B cell (primary cell): ENCODE data around the gene KRT79. TPM values are rescaled to one million over a fixed set of nuclear protein-coding genes. Genes with fewer than 3 reads are reported as not detected.

Source experiments
- ATAC-seq: fragments of 200-7000 bp; cut with Tn5 transposase; one replicate; pipeline ENCODE4 v1.10.0; 2021; ENCODE audit warnings: low read depth, mild to moderate bottlenecking, moderate number of reproducible peaks, moderate library complexity
- CTCF ChIA-PET: fragments of 350-600 bp; sonication (Branson Sonifier 250); formaldehyde crosslinking; loops from one replicate; lab custom pipeline; 2021; ENCODE audit warnings: antibody characterized with exemption, inconsistent platforms; lab: Charles Lee
- POLR2A ChIA-PET: fragments of 350-600 bp; sonication (Branson Sonifier 250); formaldehyde crosslinking; loops from one replicate; lab custom pipeline; 2021; ENCODE audit warnings: antibody characterized with exemption; lab: Charles Lee
- DNase-seq: peaks from one replicate; pipeline ENCODE4 v3.0.0; 2013
- H2AFZ ChIP-seq: 2 replicates; pipeline ENCODE4 v1.6.1; 2012; ENCODE audit warnings: mild to moderate bottlenecking, low read depth, low read length; ENCODE audit not compliant: insufficient read depth, poor library complexity, severe bottlenecking
- H3K27ac ChIP-seq, 2 donors: 1 replicate in 1 of 2; 2 replicates in 1 of 2; pipeline ENCODE4 v1.5.1; 2012 to 2013; ENCODE audit warnings: low read length in 2 of 2, mild to moderate bottlenecking in 2 of 2, moderate library complexity in 1 of 2
- H3K27me3 ChIP-seq, 4 experiments: fragments of 200-600 bp in 1 of 4; sonication (generic) in 1 of 4; replicated peaks in 1 of 4; 1 replicate in 2 of 4; 2 replicates in 2 of 4; pipeline versions ENCODE4 v1.6.1 to v1.7.0; 2013 to 2016; ENCODE audit warnings: low read length in 3 of 4, mild to moderate bottlenecking in 2 of 4, mixed read lengths in 1 of 4, moderate library complexity in 1 of 4; ENCODE audit not compliant: insufficient read depth in 4 of 4, control insufficient read depth in 3 of 4; ENCODE audit errors: control extremely low read depth in 1 of 4
- H3K36me3 ChIP-seq, 2 experiments: replicated peaks in 1 of 2; 1 replicate in 1 of 2; 2 replicates in 1 of 2; pipeline versions ENCODE4 v1.6.1 to v1.7.1; 2013; ENCODE audit warnings: low read length in 1 of 2; ENCODE audit not compliant: insufficient read depth in 2 of 2, control insufficient read depth in 1 of 2; ENCODE audit errors: control extremely low read depth in 1 of 2, extremely low read depth in 1 of 2
- H3K4me1 ChIP-seq, 2 donors: fragments of 200-600 bp in 1 of 2; sonication (generic) in 1 of 2; 1 replicate in 1 of 2; 2 replicates in 1 of 2; pipeline versions ENCODE4 v1.5.1 to v1.6.1; 2013 to 2017; ENCODE audit warnings: low read length in 2 of 2; ENCODE audit not compliant: control insufficient read depth in 2 of 2, insufficient read depth in 2 of 2
- H3K4me2 ChIP-seq: replicated peaks from 2 replicates; pipeline ENCODE3; 2012; ENCODE audit warnings: mild to moderate bottlenecking, low read depth, low read length; ENCODE audit not compliant: poor library complexity, severe bottlenecking
- H3K4me3 ChIP-seq, 5 experiments: fragments of 200-600 bp in 1 of 5; sonication (generic) in 1 of 5; 1 replicate in 3 of 5; 2 replicates in 2 of 5; pipeline versions ENCODE4 v1.5.1 to v1.7.0; 2011 to 2016; ENCODE audit warnings: low read length in 4 of 5, mild to moderate bottlenecking in 4 of 5, low read depth in 2 of 5, control low read depth in 1 of 5, moderate library complexity in 1 of 5; ENCODE audit not compliant: insufficient read depth in 1 of 5; ENCODE audit errors: control extremely low read depth in 1 of 5, extremely low read depth in 1 of 5
- H3K79me2 ChIP-seq: fragments of 200-600 bp; sonication (generic); one replicate; pipeline ENCODE4 v1.6.0; 2016; ENCODE audit warnings: low read length; ENCODE audit not compliant: control insufficient read depth, insufficient read depth
- H3K9ac ChIP-seq: fragments of 200-600 bp; sonication (generic); 2 replicates; pipeline ENCODE4 v1.6.1; 2017; ENCODE audit warnings: mild to moderate bottlenecking, low read length, moderate library complexity
- H3K9me3 ChIP-seq, 3 donors: one replicate each; pipeline versions ENCODE4 v1.6.1 to v1.7.1; 2013; ENCODE audit warnings: low read length in 2 of 3; ENCODE audit not compliant: control insufficient read depth in 2 of 3, insufficient read depth in 1 of 3; ENCODE audit errors: control extremely low read depth in 1 of 3
- H4K20me1 ChIP-seq: 2 replicates; pipeline ENCODE4 v1.6.0; 2012; ENCODE audit warnings: mild to moderate bottlenecking, low read length; ENCODE audit not compliant: insufficient read depth, control insufficient read depth, poor library complexity, severe bottlenecking
- H3K27ac Mint-ChIP-seq: one replicate; pipeline ENCODE4 v1.8.0; 2021; ENCODE audit warnings: mixed read lengths
- H3K27me3 Mint-ChIP-seq: one replicate; pipeline ENCODE4 v1.8.0; 2021; ENCODE audit warnings: mixed read lengths
- H3K4me1 Mint-ChIP-seq: one replicate; pipeline ENCODE4 v1.8.0; 2021; ENCODE audit warnings: mixed read lengths
- H3K4me3 Mint-ChIP-seq: one replicate; pipeline ENCODE4 v1.8.0; 2021; ENCODE audit warnings: mixed read lengths
- H3K9me3 Mint-ChIP-seq: one replicate; pipeline ENCODE4 v1.8.0; 2022; ENCODE audit warnings: mixed read lengths; ENCODE audit not compliant: insufficient read depth
- CTCF ChIP-seq: fragments of 200-600 bp; IDR thresholded peaks from one replicate; pipeline ENCODE4 v1.8.0; 2022; ENCODE audit warnings: antibody characterized with exemption, mild to moderate bottlenecking
- EZH2 ChIP-seq: IDR thresholded peaks from 2 replicates; pipeline ENCODE4 v1.6.1; 2012; ENCODE audit warnings: borderline replicate concordance, low read depth, mild to moderate bottlenecking, moderate library complexity, low read length; ENCODE audit not compliant: insufficient read depth, poor library complexity, severe bottlenecking
- WGBS: methylation state at CpG from one replicate; pipeline ENCODE4 v1.1.5; 2013; ENCODE audit warnings: missing lambda C conversion rate; ENCODE audit not compliant: insufficient coverage; 5-methylcytosine and 5-hydroxymethylcytosine counted together
- intact Hi-C: fragments of 100-400 bp; cut with micrococcal nuclease; formaldehyde crosslinking; loops from one replicate; pipeline ENCODE4 v1.10.0; 2022
- polyA plus RNA-seq: library from polyadenylated mRNA; depleted of rRNA; stranded (reverse); fragments of >200 nt; gene quantifications from 2 replicates; pipeline ENCODE4 v1.2.3, GENCODE V29; 2012
- total RNA-seq, 2 donors: library from RNA; stranded (reverse); fragments of 120-200 nt in 1 of 2; gene quantifications; 1 replicate in 1 of 2; 2 replicates in 1 of 2; pipeline versions ENCODE4 v1.2.3 to v1.2.4, GENCODE V29; 2013 to 2022

KRT79 gene
- total and polyA plus RNA-seq, 2 donors (not counting 1 experiment from before 2014, with no cell fraction given), result not detected

- no peak overlapping the region for H3K4me3 Mint-ChIP-seq
Observed at GRCh38 chr12:52865090-52865944, 31.2 kb upstream of the KRT79 start.

More at GRCh38 chr12:52865090-52865944, 31.2 kb upstream of the KRT79 start:
- intact Hi-C loops, result no loop called here
- H3K27me3 ChIP-seq, result no peaks in the 10 kb centered on the region
- H3K9me3 ChIP-seq, result no peaks in the 10 kb centered on the region
- ATAC-seq, result no peak
- H3K9ac ChIP-seq, result no peak overlapping the region
- POLR2A ChIA-PET, result no interaction called here
- H3K4me3 ChIP-seq, result no peak overlapping the region
- H3K79me2 ChIP-seq, result no peaks in the 10 kb centered on the region
- no peak overlapping the region for H3K27ac ChIP-seq
- no peak overlapping the region for H3K4me2 ChIP-seq
- Mint-ChIP-seq H3K4me1 (peaks cover 17% of the 10 kb centered on the region), H3K9me3 (no peaks in the 10 kb centered on the region), H3K27me3 (peaks cover 5% of the 10 kb centered on the region), H3K27ac (no peak overlapping the region)
- H2AFZ ChIP-seq, result no peak overlapping the region
- H3K36me3 ChIP-seq, result no peaks in the 10 kb centered on the region
- DNase-seq, result no peak
- WGBS, result 83% methylated on average over 10 of the region's 10 CpGs
- CTCF ChIA-PET, result interaction anchor here (0.6 to 1.8 kb wide), 3 partner anchors 14 to 740 kb away, joined by 3 to 5 read pairs (median 4); no protein-coding TSS in a partner anchor
- H3K4me1 ChIP-seq, result peaks cover 13 to 17% of the 10 kb centered on the region in 2 donors
- no peaks in the 10 kb centered on the region for H4K20me1 ChIP-seq
- TF ChIP-seq CTCF (peak; percentile 37), EZH2 (no peak)
